Vagina (tissue), 2 donors: ENCODE measurements around the gene BRDT.

Source experiments
- CTCF ChIP-seq, 3 experiments: fragments of 450-650 bp in 2 of 3; fragments of 200-600 bp in 1 of 3; sonication (generic) in 1 of 3; IDR thresholded peaks; one replicate each; pipeline ENCODE4 v1.5.1; 2017 to 2019; ENCODE audit warnings: antibody characterized with exemption in 3 of 3, mild to moderate bottlenecking in 2 of 3, moderate library complexity in 2 of 3
- POLR2AphosphoS5 ChIP-seq, 2 donors: sonication (generic); formaldehyde crosslinking; IDR thresholded peaks; one replicate each; pipeline ENCODE4 v1.9.0; 2017; ENCODE audit warnings: antibody characterized with exemption in 2 of 2, mild to moderate bottlenecking in 2 of 2, low read depth in 1 of 2; ENCODE audit not compliant: insufficient read depth in 1 of 2

- TF ChIP-seq CTCF (IDR thresholded peaks at IDR 0.05) (no peak), POLR2AphosphoS5 (IDR thresholded peaks at IDR 0.05; ENCODE audit: insufficient read depth in 1 of 2, low read depth in 1 of 2) (no peak)
Measured at GRCh38 chr1:91913018-91913417, 36.2 kb upstream of the BRDT start.
